Iris pigment epithelial cell (primary cell): ENCODE results near the gene FAM89A.
"Not testable (repeated sequence)": the region's sequence is repeated elsewhere in the genome, so short reads cannot be mapped to it uniquely, and the experiment has no call there.

ENCODE experiments used
- DNase-seq: peaks from one replicate; pipeline ENCODE4 v3.0.0-alpha.2; 2011; ENCODE audit warnings: low read depth

The FAM89A gene

DNA sequence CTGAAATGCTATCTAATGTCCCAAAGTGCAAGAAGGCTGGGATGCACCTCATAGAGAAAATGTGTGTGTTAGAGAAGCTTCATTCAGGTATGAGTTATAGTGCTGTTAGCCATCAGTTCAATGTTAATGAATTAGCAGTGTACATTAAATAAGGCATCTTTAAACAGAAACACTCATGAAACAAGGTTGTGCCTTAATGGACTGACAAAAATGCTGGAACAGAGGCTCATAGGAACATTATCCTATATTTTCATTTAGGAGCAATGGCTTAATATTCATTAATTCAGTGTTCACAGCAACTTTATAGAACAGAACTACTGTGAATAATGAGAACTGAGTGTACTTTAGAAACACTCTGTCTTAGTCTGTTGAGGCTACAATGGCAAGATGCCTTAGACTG, 15.2 kb upstream of the FAM89A start:
- no peak for DNase-seq

DNA sequence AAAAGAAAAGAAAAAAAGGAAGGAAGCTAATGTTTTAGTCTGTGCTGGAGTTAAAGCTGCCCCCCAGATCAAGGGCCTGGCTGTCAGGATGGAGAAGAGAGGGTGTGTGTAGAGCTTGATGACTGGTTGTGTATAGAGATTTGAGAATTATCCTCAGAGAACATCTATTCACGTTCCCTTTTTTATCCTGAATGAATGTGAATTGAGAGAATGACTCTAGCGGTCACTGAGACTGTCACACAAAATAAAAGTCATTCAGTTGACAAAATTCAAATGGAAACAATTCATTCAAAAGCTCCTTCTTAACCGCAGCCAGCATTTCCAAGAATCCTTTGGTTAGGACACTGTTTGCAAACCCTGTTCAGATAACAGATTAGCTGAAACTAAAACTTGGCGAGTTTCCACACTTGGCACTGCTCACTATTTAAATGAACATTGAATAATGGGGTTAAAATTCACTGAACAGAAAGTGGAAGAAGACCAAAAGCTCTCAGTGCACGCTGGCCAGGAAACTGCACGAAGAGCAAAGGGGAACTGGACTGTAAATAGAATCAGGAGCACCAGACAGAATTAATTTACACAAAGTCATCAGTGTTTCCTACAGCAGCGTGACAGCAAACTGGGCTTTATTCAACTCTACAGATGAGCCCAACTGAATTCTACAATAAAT, 13.6 kb upstream of the FAM89A start:
- DNase-seq, result peak; percentile 87

- DNase-seq, result no peak
Observed at GRCh38 chr1:231052777-231053176, 12.7 kb upstream of the FAM89A start.

- not testable (repeated sequence) for DNase-seq
Observed at GRCh38 chr1:231050932-231051331, 10.9 kb upstream of the FAM89A start.

- DNase-seq, result no peak
Observed at GRCh38 chr1:231050395-231050794, 10.3 kb upstream of the FAM89A start.

DNA sequence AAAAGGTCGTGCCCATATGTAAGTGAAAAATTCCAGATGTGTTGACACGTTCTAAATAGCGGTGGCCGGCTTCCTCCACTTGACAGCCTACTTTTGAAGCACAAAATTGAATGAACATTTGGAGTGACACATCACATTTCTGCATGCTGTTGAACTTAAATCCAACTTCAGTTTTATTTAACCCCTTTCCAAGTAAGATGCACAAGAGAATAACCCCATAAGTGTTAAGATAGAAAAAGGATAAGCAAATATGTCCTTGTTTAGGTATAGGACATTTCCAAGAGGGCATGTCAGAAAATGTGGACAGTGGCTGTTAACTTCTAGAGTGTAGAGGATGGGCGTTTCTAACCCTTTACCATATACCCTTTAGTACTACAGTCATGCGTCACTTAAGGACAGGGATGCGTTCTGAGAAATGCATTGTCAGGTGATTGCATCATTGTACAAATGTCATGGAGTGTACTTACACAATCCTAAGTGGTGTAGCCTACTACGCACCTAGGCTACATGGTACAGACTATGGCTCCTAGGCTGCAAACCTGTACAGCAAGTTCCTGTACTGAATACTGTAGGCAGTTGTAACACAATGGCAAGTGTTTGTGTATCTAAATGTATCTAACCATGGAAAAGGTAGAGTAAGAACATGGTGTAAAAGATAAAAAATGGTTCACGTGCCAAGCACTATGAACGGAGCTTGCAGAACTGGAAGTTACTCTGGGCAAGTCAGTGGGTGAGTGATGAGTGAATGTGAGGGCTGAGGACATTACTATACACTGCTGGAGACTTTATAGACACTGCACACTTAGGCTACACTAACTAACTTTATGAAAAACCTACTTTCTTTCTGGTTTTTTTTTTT, 9.3 kb upstream of the FAM89A start:
- no peak for DNase-seq

GRCh38 chr1:231048419-231048818, 8.4 kb upstream of the FAM89A start:
- not testable (repeated sequence) for DNase-seq

DNA sequence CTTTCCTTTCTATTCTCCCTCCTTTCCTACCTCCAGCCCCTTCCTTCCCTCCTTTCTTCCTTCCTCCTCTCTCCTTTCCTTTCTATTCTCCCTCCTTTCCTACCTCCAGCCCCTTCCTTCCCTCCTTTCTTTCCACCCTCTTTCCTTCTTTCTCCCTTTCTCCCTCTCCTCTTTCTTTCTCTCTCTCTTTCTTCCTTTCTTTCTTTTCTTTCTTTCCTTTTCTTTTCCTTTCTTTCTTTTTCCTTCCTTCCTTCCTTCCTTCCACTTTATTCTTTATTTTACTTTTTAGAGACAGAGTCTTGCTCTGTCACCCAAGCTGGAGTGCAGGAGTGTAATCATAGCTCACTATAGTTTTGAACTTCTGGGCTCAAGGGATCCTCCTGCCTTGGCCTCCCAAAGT, 7.5 kb upstream of the FAM89A start:
- DNase-seq, result not testable (repeated sequence)

DNA sequence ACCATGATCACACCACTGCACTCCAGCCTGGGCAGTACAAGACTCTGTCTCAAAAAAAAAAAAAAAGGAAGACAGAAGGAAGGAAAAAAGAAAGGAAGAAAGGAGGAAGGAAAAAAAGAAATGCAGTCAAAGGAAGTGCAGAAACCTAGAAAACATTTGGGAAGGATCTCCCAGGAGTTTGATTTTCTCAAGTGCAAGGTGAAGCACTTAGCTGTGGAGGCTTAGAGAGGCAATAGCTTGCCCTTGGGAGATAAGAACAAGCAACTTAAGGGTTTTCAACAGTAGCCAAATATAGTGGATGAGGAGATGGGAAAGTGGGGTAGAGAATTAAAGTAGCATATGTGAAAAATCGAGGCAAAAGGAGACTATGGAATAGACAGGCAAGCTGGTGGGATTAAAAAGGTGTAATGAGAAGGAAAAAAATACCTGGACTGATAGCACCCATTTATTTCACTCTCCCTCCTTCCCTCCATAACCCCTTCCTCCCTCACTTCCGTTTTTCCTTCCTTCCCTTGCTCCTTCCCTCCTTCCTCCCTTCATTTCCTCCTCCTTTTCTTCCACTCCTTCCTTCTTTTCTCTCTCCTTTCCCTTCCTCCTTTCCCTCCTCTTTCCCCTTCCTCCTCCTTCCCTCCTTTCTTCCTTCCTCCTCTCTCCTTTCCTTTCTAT, 6.8 kb upstream of the FAM89A start:
- DNase-seq, result no peak

DNA sequence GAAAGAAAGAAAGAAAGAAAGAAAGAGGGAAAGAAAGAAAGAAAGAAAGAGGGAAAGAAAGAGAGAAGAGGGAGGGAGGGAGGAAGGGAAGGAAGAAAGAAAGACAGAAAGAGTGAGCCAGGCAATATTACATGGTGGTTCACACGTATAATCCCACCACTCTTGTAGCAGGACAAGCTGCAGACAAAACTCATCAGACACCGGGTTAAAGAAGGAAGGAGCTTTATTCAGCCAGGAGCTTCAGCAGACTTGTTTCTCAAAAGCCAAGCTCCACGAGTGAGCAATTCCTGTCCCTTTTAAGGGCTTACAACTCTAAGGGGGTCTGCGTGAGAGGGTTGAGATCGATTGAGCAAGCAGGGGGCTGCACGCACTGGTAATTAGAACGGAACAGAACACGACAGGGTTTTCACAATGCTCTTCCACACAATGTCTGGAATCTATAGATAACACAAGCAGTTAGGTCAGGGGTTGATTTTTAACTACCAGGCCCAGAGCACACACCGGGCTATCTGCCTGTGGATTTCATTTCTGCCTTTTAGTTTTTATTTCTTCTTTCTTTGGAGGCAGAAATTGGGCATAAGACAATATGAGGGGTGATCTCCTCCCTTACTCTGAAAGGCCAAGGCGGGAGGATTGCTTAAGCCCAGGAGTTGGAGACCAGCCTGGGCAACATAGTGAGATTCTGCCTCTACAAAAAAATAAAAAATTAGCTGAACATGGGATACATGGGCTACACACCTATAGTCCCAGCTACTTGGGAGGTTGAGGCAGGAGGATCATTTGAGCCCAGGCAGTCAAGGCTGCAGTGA, 6.1 kb upstream of the FAM89A start:
- not testable (repeated sequence) for DNase-seq

DNA sequence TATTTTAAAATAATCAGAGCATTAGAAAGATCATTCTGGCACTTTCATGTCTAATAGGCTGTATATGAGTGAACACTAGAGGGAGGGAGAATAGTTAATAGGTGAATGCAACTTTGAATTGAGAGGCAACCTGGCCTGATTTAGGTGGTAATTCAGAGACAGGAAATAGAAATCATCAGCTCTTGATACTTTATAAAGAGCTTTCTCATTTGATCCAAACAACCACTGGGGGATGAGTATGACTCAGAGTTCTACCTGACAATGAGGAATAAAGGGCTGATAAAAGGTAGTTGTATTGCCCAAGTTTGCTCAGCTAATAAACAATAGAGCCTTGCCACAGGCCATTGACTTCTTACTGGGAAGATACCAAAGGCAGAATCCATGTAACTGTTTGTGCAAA, 5.2 kb upstream of the FAM89A start:
- DNase-seq, result no peak

GRCh38 chr1:231044588-231044987, 4.5 kb upstream of the FAM89A start:
- no peak for DNase-seq

GRCh38 chr1:231041719-231042261, 1.7 kb upstream of the FAM89A start:
- no peak for DNase-seq

GRCh38 chr1:231040800-231041718, 1.0 kb upstream of the FAM89A start:
- DNase-seq, result no peak

DNA sequence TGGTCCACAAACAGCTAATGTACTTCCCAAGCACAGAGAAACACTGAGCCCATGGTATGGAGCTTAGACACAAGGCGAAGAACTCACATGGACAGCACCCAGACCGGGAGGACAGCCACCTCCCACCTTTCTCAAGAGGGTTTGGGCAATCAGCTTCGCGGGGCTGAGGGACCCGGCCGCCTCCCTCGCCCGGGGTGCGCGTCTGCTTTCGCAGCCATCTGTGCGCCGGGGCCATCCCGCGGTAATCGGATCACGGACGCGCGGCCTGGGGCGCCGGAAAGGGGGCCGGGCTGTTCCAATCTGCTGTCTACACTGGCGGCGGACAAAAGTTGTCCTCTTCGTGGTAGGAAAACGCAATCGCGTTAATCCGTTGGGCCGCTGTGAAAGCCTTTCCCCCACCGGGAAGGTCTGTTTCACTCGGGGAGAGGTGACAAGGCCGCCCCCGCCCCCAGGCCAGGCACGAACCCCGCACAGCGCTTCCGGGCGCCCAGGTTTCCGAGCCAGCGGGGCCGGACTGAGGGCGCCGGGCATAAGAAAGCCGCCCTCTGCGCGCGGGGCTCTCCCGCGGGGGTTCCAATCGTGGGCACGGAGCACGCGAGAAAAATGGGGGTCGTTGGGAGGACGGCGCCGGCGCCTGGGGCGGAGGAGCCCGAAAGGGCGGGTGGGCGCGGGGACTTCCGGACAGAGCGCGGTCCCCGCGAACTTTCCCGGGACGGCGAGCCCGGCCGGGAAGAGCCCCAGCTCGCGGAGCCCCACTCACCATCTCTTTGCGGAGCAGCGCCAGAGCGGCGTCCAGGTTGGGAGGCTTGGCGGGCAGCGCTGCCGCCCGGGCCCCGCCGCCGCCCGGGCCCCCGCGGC, 664 bp downstream of the FAM89A start:
- DNase-seq, result peak; percentile 68

DNA sequence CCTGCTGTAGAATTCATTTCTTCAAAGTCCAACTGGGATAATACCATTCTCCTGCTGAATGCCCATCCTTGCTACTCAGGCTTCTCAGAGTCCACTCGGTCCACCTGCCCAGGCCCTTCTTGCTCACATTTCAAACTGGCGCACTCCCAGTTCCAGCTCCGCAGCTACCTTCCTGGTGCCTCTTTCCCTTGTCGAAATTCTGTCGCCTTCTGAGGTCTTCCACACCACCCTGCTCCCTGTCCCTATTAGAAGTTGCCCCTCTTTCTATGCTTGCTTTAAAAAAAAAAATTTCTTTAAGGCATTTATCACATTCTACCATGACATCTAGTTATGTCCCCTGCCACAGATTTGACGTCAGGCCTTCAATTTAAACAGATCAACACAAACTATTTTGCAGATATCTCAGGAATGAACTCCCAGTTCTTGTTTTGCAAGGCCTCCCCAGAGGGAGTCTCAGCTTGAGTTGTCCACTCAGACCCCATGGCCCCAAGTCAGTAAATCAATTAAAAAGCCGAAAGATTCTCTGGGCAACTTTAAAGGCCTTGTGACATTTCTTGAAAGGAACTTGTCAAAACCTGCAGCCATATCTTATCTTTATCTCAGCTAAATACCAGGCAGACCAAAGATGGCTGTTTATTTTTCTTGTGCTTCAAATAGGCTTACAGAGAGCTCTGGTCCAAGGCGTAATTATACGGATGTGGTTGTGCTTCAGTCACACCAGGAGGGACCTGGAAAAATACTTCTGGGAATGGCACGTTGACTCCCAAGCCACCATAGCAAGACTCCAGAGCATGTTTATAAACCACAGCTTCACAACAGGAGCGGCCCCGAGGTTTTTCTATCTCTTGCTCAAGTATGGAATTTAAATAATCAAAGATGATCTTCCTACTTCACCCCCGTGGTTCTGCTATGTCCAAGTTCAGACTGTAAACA, 2.2 kb downstream of the FAM89A start:
- peak; percentile 63 for DNase-seq

DNA sequence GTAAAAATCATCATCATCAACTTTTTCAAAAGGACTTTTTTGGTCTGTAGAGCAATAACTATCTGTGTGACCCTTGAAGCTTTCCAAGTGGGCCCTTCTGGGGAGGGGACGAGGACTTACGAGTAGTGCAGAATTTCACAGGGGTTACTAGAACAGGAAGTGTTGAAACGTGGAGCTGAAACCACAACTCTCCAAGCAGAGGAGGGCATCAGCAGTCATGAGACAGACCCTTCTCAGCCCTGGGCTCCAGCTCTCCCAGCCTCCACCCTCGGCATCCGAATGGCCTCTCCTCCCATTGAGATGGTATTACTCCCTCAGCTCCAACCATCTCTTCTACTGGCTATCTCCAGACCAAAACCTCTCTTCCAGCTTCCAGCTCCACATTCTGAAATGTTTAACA, 3.6 kb downstream of the FAM89A start:
- peak; percentile 83 for DNase-seq

- DNase-seq, result no peak
Observed at GRCh38 chr1:231035799-231036198, 4.3 kb downstream of the FAM89A start.

DNA sequence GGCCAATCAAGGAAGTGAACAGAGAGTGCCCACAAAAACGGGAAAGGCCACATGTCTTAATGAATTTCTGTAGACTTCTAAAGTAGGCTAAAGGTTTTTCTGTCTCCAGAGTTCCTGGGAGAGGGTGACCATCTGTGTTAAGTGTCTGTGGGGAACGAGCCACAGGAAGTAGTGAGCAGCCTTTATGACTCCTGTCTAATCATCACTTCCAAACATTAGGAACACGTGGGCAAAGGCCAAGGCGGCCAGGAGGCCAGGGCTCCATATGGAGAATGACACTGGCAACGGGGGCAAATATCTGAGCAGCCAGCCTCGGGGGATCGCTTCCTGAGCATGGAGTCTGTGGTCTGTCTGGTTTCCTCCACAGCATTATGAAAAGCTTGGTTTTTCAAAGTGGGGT, 7.1 kb downstream of the FAM89A start:
- DNase-seq, result no peak
